GM19452 (cell line): ENCODE results near the gene NCOA3.
"Not testable (repeated sequence)": the region's sequence is repeated elsewhere in the genome, so short reads cannot be mapped to it uniquely, and the experiment has no call there.

Source experiments
- ATAC-seq: cut with Tn5 transposase; IDR thresholded peaks from one replicate; pipeline ENCODE4 v1.9.1; 2021; ENCODE audit not compliant: unreplicated experiment

Gene NCOA3

GRCh38 chr20:47595138-47595537, 93.5 kb downstream of the NCOA3 start:
- ATAC-seq, result not testable (repeated sequence)

GRCh38 chr20:47596003-47596571, 94.4 kb downstream of the NCOA3 start:
- ATAC-seq, result no peak

GRCh38 chr20:47597090-47597489, 95.4 kb downstream of the NCOA3 start:
- ATAC-seq, result no peak

- ATAC-seq, result no peak
Measured at GRCh38 chr20:47598911-47599744, 97.4 kb downstream of the NCOA3 start.

GRCh38 chr20:47600967-47601547, 99.4 kb downstream of the NCOA3 start:
- ATAC-seq, result no peak

GRCh38 chr20:47603260-47603659, 101.6 kb downstream of the NCOA3 start:
- no peak for ATAC-seq

GRCh38 chr20:47605673-47606413, 104.2 kb downstream of the NCOA3 start:
- no peak for ATAC-seq

GRCh38 chr20:47606414-47606982, 104.8 kb downstream of the NCOA3 start:
- no peak for ATAC-seq

GRCh38 chr20:47606983-47607613, 105.4 kb downstream of the NCOA3 start:
- ATAC-seq, result no peak

- no peak for ATAC-seq
Measured at GRCh38 chr20:47609001-47609400, 107.3 kb downstream of the NCOA3 start.

- ATAC-seq, result no peak
Measured at GRCh38 chr20:47610247-47610944, 108.7 kb downstream of the NCOA3 start.

GRCh38 chr20:47610945-47611250, 109.2 kb downstream of the NCOA3 start:
- no peak for ATAC-seq

GRCh38 chr20:47611785-47612184, 110.1 kb downstream of the NCOA3 start:
- no peak for ATAC-seq

GRCh38 chr20:47612670-47613069, 111.0 kb downstream of the NCOA3 start:
- ATAC-seq, result no peak

GRCh38 chr20:47614703-47615309, 113.1 kb downstream of the NCOA3 start:
- ATAC-seq, result no peak

- ATAC-seq, result no peak
Measured at GRCh38 chr20:47618479-47618878, 116.8 kb downstream of the NCOA3 start.

GRCh38 chr20:47620808-47621805, 119.4 kb downstream of the NCOA3 start:
- ATAC-seq, result no peak

GRCh38 chr20:47622118-47622665, 120.5 kb downstream of the NCOA3 start:
- ATAC-seq, result no peak
